Measurements from ENCODE around the gene NKAPD1. TPM values are rescaled to one million over a fixed set of nuclear protein-coding genes. Genes with fewer than 3 reads are reported as not detected.
"Not testable (repeated sequence)": the region's sequence is repeated elsewhere in the genome, so short reads cannot be mapped to it uniquely, and the experiment has no call there.

NKAPD1 gene, protein sequence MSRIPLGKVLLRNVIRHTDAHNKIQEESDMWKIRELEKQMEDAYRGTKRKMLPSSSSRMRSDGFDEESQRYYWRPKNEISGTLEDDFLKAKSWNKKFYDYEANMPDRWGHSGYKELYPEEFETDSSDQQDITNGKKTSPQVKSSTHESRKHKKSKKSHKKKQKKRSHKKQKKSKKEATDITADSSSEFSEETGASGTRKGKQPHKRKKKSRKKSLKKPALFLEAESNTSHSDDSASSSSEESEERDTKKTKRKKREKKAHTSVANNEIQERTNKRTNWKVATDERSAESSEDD
- total RNA-seq (10 to 100 TPM; 14.6 to 19.4 (median 17.5) TPM), polyA plus RNA-seq (10 to 100 TPM; 11.1 to 16.2 (median 14.4) TPM)

DNA sequence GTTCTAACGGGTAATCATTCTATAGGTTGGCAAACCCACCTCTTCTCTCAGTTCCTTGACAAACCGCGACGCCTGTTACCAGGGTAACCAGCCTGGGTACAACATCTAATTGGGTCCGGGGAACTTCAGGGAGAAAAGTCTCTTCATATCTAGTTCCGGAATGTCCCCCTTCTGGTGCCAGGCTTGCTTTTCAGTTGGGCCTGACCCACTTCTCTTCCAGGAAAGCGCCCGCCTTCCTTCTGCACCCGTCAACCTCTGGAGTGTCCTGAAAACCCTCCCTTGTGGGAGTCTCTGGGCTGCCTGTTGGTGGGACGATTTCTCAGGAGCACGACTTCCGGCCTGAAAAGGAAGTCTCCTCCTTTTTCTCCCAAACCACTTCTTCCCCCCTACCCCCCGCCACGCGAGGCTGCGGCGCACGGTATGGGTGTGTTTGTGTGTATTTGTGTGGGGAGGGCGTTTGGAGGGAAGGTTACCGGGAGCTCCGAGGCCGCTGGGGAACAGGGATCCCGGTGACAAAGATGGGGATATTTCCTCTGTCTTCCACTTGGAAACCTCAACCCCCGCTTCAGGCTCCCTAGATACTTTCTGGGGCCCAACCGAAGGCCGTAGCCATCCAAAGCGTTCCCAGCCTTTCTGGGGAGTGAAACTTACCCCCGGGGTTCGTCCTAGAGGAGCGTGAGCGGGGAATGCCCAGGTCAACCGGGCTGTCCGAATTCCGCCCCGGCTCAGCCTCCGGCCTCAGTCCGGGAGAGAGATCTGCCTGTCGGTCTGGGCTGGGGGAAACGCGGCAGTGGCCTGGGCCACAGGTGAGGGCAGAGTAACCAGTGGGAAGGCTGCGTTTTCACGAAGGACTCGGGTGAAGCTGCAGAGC, at the start of gene NKAPD1, which contains the start of gene PIH1D2:
Gene NKAPD1 (plus strand): TSS at position 359 of the 871 bp plus-strand sequence. CDS start 1,276 bp downstream, outside the sequence.
Gene PIH1D2 (minus strand): TSS at position 77 of the 871 bp plus-strand sequence. CDS start 843 bp downstream, outside the sequence.
- TF ChIP-seq POLR2AphosphoS5 (IDR thresholded peaks at IDR 0.05): peak in 3 of 4 donors; percentile 48 to 66 (median 63)
- no peak for TF ChIP-seq POLR2A (IDR thresholded peaks at IDR 0.05)
- DNase-seq: peak; percentile 86
- Histone ChIP-seq H3K27ac (peak within 1 kb of the TSS; percentile 86 to 88 (median 87)), H3K4me3 (peak within 1 kb of the TSS; percentile 68 to 76 (median 72)), H3K27me3 (no peaks in the 10 kb centered on the region), H3K36me3 (peaks cover 0 to 37% (median 9%) of the 10 kb centered on the region in 4 donors), H3K9me3 (no peaks in the 10 kb centered on the region), H3K4me1 (peaks cover 0 to 22% (median 17%) of the 10 kb centered on the region in 4 donors)
- intact Hi-C loops (cut with DNase I): no loop called here
- 0% methylated on average over 43 of the region's 43 CpGs for WGBS, 2 donors

DNA sequence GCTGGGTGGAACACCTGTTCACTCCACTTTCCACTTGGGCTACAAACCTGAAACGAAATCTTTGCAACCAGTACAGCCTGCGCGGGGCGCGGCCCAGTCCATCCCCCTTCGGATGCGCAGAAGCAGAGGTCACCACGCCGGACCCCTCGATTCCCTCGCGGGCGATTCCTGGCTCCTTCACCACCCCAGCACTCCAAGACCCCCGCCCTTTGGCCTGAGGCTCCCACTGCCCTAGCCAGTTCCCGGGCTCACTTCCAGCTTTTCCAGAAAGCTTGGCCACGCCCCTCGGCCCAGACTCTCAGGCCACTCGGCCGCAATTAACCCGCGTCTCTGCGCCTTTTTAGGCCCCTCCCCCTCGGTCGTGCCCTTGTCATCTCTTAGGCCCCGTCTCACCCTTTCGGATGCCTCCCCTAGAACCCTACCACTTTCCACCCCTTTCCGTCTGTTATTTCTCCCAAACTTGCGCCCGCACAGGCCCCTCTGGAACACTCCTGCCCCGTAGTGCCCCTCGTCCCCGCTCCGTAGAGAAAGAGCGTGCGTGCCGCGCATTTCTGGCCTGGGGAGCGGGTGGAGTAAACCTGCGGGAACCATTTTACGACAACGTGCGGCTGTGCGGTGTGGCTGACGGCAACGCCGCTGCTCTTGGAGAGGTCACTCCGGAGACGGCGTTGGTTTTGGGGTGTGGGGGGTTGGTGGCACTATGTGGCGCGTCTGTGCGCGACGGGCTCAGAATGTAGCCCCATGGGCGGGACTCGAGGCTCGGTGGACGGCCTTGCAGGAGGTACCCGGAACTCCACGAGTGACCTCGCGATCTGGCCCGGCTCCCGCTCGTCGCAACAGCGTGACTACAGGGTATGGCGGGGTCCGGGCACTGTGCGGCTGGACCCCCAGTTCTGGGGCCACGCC, 49.1 kb upstream of the NKAPD1 start, which contains the start of gene DLAT:
Gene DLAT (plus strand): TSS at position 636 of the 906 bp plus-strand sequence. CDS start 65 bp downstream, at position 701.
- Histone ChIP-seq H3K4me3 (peak within 1 kb of the TSS; percentile 76 to 88 (median 86)), H3K27ac (peak within 1 kb of the TSS; percentile 92 to 94 (median 93)), H3K9me3 (no peaks in the 10 kb centered on the region), H3K4me1 (peaks cover 0 to 14% (median 3%) of the 10 kb centered on the region in 4 donors), H3K27me3 (no peaks in the 10 kb centered on the region), H3K36me3 (peaks cover 0 to 51% (median 22%) of the 10 kb centered on the region in 4 donors)
- TF ChIP-seq POLR2AphosphoS5 (IDR thresholded peaks at IDR 0.05) (peak; percentile 42 to 83 (median 72)), POLR2A (IDR thresholded peaks at IDR 0.05) (peak; percentile 23 to 40)
- TF ChIP-seq, protein P1, sequence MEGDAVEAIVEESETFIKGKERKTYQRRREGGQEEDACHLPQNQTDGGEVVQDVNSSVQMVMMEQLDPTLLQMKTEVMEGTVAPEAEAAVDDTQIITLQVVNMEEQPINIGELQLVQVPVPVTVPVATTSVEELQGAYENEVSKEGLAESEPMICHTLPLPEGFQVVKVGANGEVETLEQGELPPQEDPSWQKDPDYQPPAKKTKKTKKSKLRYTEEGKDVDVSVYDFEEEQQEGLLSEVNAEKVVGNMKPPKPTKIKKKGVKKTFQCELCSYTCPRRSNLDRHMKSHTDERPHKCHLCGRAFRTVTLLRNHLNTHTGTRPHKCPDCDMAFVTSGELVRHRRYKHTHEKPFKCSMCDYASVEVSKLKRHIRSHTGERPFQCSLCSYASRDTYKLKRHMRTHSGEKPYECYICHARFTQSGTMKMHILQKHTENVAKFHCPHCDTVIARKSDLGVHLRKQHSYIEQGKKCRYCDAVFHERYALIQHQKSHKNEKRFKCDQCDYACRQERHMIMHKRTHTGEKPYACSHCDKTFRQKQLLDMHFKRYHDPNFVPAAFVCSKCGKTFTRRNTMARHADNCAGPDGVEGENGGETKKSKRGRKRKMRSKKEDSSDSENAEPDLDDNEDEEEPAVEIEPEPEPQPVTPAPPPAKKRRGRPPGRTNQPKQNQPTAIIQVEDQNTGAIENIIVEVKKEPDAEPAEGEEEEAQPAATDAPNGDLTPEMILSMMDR (IDR thresholded peaks at IDR 0.05): no peak
- peak; percentile 91 for DNase-seq
- 0% methylated on average over 71 of the region's 71 CpGs for WGBS, 2 donors
- intact Hi-C loops (cut with DNase I): loop anchor here (1.0 kb wide), 1 partner anchor 146 kb away; the partner anchor contains the start of genes CFAP68 and FDXACB1

DNA sequence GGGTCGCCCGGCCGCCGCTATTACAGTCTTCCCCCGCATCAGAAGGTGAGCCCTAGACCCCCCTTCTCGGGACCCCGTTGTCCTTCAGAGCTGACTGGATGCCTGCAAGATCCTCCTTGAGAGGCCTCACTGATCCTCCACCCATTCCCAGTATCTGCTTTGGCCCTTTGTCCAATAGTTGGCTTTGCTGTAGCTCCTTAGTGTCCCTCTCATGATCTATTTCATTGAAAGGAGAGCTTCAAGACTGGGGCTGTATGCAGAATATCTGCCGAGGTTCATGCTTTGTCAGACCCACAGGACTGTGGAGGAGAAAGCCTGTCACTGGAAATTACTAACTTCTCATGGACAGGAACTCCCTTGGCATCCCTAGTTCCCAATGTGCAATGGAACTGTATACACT, 48.4 kb upstream of the NKAPD1 start:
- Histone ChIP-seq H3K36me3 (peaks cover 0 to 51% (median 19%) of the 10 kb centered on the region in 4 donors), H3K4me1 (peaks cover 0 to 14% (median 3%) of the 10 kb centered on the region in 4 donors), H3K9me3 (no peaks in the 10 kb centered on the region), H3K27ac (peak overlapping the region; percentile 92 to 94 (median 93)), H3K4me3 (peak overlapping the region; percentile 76 to 88 (median 86)), H3K27me3 (no peaks in the 10 kb centered on the region)
- DNase-seq: no peak
- 0% methylated on average over 8 of the region's 8 CpGs for WGBS, 2 donors
- TF ChIP-seq EP300 (IDR thresholded peaks at IDR 0.05): no peak
- TF ChIP-seq POLR2A (IDR thresholded peaks at IDR 0.05): no peak
- TF ChIP-seq, protein P1 (IDR thresholded peaks at IDR 0.05): no peak
- no peak for TF ChIP-seq POLR2AphosphoS5 (IDR thresholded peaks at IDR 0.05)
- intact Hi-C loops (cut with DNase I): loop anchor here (1.0 kb wide), 1 partner anchor 146 kb away; the partner anchor contains the start of genes CFAP68 and FDXACB1

DNA sequence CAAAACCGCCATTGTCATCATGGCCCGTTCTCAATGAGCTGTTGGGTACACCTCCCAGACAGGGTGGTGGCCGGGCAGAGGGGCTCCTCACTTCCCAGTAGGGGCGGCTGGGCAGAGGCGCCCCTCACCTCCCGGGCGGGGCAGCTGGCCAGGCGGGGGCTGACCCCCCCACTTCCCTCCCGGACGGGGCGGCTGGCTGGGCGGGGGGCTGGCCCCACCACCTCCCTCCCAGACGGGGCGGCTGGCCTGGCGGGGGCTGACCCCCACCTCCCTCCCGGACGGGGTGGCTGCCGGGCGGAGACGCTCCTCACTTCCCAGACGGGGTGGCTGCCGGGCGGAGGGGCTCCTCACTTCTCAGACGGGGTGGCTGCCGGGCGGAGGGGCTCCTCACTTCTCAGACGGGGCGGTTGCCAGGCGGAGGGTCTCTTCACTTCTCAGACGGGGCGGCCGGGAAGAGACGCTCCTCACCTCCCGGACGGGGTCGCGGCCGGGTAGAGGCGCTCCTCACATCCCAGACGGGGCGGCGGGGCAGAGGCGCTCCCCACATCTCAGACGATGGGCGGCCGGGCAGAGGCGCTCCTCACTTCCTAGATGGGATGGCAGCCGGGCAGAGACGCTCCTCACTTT, 47.2 kb upstream of the NKAPD1 start:
- H3K27me3 ChIP-seq; intact Hi-C loops (cut with DNase I); H3K4me3 ChIP-seq; DNase-seq; H3K27ac ChIP-seq; H3K9me3 ChIP-seq: not testable (repeated sequence)
- Histone ChIP-seq H3K4me1 (peaks cover 0 to 14% (median 3%) of the 10 kb centered on the region in 4 donors), H3K36me3 (peaks cover 0 to 51% (median 17%) of the 10 kb centered on the region in 4 donors)
- WGBS, 2 donors: 95 to 96% methylated on average over 41 to 47 of the region's 49 CpGs

Data from sigmoid colon (tissue), 7 donors.